Renal pelvis (tissue), 4 donors: ENCODE data around the gene BTNL9. TPM values are rescaled to one million over a fixed set of nuclear protein-coding genes. Genes with fewer than 3 reads are reported as not detected.
"Not testable (repeated sequence)": the region's sequence is repeated elsewhere in the genome, so short reads cannot be mapped to it uniquely, and the experiment has no call there.

Source experiments
- DNase-seq: peaks from one replicate; pipeline ENCODE4 v3.0.0-alpha.2; 2013
- polyA plus RNA-seq, 3 donors: library from polyadenylated mRNA; unstranded; fragments of 120-200 nt; gene quantifications; one replicate each; pipeline ENCODE4 v1.2.1, GENCODE V29; 2013; ENCODE audit not compliant: insufficient read length in 3 of 3

The BTNL9 gene
- polyA plus RNA-seq, 3 donors = 5.3 to 14.7 (median 10.2) TPM

GRCh38 chr5:181097759-181098491 lies 57.9 kb downstream of the BTNL9 start:
- DNase-seq = not testable (repeated sequence)

- no peak for DNase-seq
These were observed 58.9 kb downstream of the BTNL9 start for GRCh38 chr5:181098762-181099601.

- DNase-seq = no peak
These were observed 59.6 kb downstream of the BTNL9 start for GRCh38 chr5:181099602-181100086.

GRCh38 chr5:181100121-181100875 lies 60.2 kb downstream of the BTNL9 start:
- DNase-seq = no peak

GRCh38 chr5:181101030-181101641 lies 61.1 kb downstream of the BTNL9 start:
- DNase-seq = not testable (repeated sequence)

GRCh38 chr5:181101930-181102674 lies 62.0 kb downstream of the BTNL9 start:
- DNase-seq = not testable (repeated sequence)

GRCh38 chr5:181104259-181104568 lies 64.1 kb downstream of the BTNL9 start:
- DNase-seq = not testable (repeated sequence)

- not testable (repeated sequence) for DNase-seq
These were observed 64.7 kb downstream of the BTNL9 start for GRCh38 chr5:181104606-181105390.

- no peak for DNase-seq
These were observed 65.4 kb downstream of the BTNL9 start for GRCh38 chr5:181105391-181106025.

- no peak for DNase-seq
These were observed 67.6 kb downstream of the BTNL9 start for GRCh38 chr5:181107699-181108098.

GRCh38 chr5:181108578-181109165 lies 68.6 kb downstream of the BTNL9 start:
- no peak for DNase-seq

- no peak for DNase-seq
These were observed 69.5 kb downstream of the BTNL9 start for GRCh38 chr5:181109489-181110013.

- no peak for DNase-seq
These were observed 70.9 kb downstream of the BTNL9 start for GRCh38 chr5:181111010-181111409.

Other genes starting within 250 kb of the BTNL9 start
- gene MGAT1, start 237.5 kb upstream of the BTNL9 start, polyA plus RNA-seq = 10 to 100 TPM; 79.0 to 89.7 (median 89.1) TPM
- 10 to 100 TPM; 56.0 to 71.9 (median 61.9) TPM for gene ZFP62, start 179.0 kb upstream of the BTNL9 start, polyA plus RNA-seq
- 1 to 10 TPM in 1 of 3 donors, under 1 TPM in 2; 0.34 to 1.1 (median 0.56) TPM for gene BTNL8, start 141.1 kb upstream of the BTNL9 start, polyA plus RNA-seq
- gene BTNL3, start 51.4 kb upstream of the BTNL9 start, polyA plus RNA-seq = under 1 TPM in 1 of 3 donors, not detected in 2; 0.09 TPM
- under 1 TPM in 1 of 3 donors, not detected in 2; 0.06 TPM for gene OR2V1, start 90.9 kb downstream of the BTNL9 start, polyA plus RNA-seq
- gene OR2V2, start 107.3 kb downstream of the BTNL9 start, polyA plus RNA-seq = under 1 TPM in 2 of 3 donors, not detected in 1; 0.04 TPM
- gene TRIM7, start 164.9 kb downstream of the BTNL9 start, polyA plus RNA-seq = under 1 TPM; 0.23 to 0.42 (median 0.31) TPM
- gene TRIM41, start 183.0 kb downstream of the BTNL9 start, polyA plus RNA-seq = 10 to 100 TPM; 38.3 to 40.6 (median 40.1) TPM
- 1,000 to 10,000 TPM; 2,611 to 3,136 (median 2,727) TPM for gene RACK1, start 203.6 kb downstream of the BTNL9 start, polyA plus RNA-seq
- gene TRIM52, start 220.9 kb downstream of the BTNL9 start, polyA plus RNA-seq = 10 to 100 TPM; 20.8 to 49.2 (median 41.5) TPM